ENCODE data around the gene ME2.
A peak's percentile ranks its signal among the peaks of the same experiment; 100 is the strongest.
"Not testable (repeated sequence)": the region's sequence is repeated elsewhere in the genome, so short reads cannot be mapped to it uniquely, and the experiment has no call there.

The ME2 gene

DNA sequence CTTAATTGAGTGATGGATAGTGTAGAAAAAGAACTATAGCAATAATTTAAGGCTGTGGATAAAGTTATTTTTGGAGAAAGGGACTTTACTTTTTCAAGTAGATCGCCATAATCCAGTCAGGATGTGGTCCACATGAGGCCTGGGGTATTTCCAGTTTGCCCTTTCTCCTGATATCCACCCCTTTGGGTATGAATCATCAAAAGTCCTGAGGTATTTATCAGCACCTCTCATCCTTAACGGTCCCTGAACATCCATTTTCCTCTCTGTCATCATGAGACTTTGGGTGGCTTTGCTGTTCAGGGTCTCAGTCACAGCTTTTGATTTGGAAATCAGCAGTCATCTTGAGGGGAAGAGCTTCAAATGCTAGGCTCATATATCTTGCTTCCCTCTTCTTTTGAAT lies 49.6 kb downstream of the ME2 start:
- no peak for DNase-seq

- no peak for DNase-seq
Measured at GRCh38 chr18:50933684-50934083, 54.8 kb downstream of the ME2 start.

DNA sequence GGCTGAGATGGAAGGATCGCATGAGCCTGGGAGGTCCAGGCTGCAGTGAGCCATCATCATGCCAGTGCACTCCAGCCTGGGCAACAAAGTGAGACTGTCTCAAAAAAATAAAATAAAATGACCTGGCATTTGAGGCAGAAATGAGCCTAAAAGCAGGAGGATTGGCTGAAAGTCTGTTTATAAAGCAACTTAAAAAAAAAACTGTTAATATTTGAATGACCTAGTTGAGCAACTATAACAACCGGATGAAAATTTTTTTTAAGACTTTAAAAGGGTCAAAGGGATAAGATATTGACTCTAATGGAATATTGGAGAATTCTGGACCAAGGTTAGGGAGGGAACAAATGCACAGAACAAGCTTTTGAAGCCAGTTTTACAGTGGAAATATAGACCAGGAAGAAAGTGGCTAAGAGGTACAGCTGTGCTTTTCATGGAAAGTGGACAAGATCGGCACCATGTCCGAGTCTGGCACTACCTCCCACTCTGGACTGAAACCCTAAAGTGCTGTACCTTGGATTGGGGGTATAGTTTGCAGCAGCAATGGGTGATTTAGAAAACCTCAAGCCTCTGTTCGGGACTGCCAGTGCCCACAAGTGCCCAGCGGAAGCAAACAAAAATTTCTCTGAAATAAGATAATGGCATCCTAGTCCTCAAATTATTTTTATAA lies 55.8 kb downstream of the ME2 start:
- DNase-seq = no peak

GRCh38 chr18:50935493-50936191 lies 56.7 kb downstream of the ME2 start:
- DNase-seq = no peak

DNA sequence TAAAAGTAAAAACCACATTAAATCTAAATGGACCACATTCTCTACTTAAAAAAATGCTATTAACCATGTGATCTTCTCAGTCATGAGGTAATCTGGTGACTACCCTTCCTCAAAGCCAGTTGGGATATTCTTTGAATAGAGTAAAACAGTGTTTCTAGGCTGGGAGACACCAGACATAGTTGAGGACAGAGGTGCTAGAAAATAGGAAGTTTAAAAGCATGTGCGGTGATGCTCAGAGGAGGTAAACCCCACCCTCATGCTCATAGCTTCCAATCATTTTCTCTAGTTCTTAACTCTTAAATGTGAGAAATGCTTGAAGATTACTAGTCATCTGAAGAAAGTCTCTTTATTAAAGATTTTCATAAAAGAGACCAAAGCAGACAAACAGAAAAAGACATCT lies 58.3 kb downstream of the ME2 start:
- DNase-seq = no peak

DNA sequence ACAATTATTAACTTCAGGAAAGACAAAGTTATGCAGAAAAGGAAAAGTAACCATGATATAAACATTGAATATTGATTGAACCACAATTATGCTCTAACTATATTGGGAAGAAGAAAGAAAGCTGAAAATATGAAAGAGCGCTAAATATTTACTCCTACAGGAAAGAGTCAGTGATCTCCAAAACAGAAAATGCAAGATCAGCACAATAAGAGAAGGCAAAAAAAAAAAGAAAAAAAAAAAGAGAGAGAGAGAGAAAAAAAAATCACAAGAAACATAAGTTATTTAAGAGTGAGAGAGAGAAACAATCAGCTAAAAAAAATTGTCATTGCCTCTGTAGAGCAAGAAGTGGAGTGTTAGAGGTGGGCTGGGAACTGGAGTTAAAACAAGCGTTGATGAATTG lies 60.0 kb downstream of the ME2 start:
- no peak for DNase-seq

DNA sequence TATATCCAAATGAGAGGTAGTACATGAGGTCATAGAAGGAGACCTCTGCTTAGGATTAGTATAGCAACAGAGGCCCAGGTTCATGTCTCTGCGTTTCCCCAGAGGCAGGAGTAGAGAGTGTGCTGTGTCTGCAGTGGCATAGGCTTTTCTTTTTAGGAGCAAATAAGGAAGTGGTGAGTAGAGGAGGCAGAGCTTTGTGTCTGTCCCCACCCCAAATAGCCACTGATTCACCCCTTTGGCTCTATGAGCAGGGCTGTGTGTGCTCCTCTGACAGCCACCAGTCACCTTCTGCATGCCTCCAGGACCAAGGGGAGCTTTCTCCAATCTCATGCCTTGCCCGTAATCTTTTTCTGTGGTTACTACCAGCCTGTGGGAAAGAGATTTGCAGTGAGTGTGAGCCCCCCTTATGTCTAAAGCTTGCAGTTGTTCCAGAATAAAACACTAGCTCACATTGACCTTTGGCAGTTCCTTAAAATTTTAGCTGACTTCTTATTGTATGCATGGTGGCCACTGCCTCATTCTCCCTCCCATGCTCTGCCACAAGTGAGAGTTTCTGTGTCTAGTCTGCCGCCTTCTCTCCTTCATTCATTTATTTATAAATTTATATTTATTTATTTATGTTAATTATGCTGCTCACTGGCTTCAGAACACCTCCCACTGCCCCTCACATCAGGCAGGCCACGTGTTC lies 65.5 kb downstream of the ME2 start:
- DNase-seq = no peak

DNA sequence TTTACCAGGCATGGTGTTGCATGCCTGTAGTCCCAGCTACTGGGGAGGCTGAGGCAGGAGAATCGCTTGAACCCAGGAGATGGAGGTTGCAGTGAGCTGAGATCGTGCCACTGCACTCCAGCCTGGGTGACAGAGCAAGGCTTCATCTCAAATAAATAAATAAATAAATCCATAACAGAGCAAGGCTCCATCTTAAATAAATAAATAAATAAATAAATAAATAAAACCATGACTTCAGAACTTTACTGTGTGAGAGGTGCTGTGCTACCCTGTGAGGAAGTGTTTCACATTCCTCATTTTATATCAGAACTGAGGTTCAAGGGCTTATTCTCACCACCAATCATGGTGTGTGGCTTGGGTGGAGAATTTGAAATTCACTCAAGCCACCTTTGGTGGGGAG lies 67.0 kb downstream of the ME2 start:
- not testable (repeated sequence) for DNase-seq

GRCh38 chr18:50947899-50948298 lies 69.0 kb downstream of the ME2 start:
- no peak for DNase-seq

DNA sequence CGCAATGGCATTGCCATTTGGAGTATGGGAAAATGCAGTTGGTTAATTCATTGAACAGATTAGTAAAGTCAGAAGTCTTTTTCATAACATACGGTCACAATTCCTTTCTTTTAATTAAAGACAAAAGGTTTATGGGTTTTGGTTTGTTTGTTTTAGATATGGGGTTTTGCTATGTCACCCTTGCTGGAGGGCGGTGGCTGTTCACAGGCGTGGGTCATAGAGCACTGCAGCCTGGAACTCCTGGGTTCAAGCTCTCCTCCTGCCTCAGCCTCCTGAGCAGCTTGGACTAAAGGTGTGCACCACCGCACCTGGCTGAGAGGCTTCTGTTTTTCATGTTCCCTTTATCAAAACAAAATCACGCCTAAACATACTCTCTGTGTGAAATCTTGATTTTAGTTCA lies 70.3 kb downstream of the ME2 start:
- no peak for DNase-seq

- no peak for DNase-seq
Measured at GRCh38 chr18:50950626-50951025, 71.7 kb downstream of the ME2 start.

DNA sequence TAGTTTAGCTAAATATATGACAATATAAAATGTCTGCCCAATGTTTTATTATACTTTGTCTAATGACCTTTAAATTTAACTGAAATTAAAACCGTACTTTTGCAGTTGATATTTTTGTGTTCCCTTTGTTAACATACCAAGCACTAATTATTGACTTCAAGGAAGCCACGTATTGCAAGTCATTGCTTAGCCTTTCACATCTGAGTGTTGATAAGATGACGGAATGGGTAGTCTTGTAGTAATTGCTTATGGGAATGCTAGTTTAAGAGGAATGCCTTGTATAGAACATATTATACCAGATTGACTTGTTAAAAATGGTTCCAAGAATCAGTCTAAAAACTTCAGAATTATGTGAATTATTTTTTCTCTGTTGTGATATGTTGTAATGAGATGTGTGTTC lies 74.9 kb downstream of the ME2 start:
- no peak for DNase-seq

DNA sequence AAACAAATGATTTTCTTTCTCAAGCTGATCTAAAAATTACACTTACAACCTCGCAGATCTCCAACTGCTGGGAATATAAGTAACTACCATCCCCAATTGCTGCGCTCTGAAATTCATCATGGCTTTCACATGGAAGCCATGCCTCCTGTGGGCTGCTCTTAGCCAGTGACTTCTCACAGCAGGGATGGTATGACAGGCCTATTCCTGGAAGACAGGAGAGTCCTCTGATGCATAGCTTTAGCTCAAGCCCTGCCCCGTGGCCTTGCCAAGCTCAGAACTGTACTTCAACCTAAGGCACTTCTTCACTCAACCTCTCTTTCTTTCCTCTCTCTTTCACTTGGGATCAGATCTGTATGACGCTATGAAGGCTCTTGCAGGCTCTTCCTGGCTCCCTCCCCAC lies 76.3 kb downstream of the ME2 start:
- DNase-seq = no peak

GRCh38 chr18:50956116-50956515 lies 77.2 kb downstream of the ME2 start:
- DNase-seq = no peak

DNA sequence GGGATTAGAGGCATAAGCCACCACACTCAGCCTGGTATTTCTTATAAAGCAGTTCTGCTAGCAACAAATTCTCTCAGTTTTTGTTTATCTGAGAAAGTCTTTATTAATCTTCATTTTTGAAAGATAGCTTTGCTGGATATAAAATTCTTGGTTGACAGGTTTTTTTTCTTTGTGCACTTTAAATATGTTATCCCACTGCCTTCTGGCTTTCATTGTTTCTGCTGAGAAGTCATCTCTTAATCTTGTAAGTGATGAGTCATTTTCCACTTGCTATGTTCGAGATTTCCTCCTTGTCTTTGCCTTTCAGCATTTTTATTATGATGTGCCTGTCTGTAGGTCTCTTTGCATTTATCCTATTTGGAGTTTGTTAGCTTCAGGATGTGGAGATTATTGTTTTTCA lies 83.1 kb downstream of the ME2 start:
- no peak for DNase-seq

- DNase-seq = peak; percentile 84
Measured at GRCh38 chr18:50967714-50968661, 89.1 kb downstream of the ME2 start, which contains the start of gene ELAC1. ELAC1 (plus strand) TSS chr18:50968040; CDS start chr18:50974405, 6,365 bp downstream.

DNA sequence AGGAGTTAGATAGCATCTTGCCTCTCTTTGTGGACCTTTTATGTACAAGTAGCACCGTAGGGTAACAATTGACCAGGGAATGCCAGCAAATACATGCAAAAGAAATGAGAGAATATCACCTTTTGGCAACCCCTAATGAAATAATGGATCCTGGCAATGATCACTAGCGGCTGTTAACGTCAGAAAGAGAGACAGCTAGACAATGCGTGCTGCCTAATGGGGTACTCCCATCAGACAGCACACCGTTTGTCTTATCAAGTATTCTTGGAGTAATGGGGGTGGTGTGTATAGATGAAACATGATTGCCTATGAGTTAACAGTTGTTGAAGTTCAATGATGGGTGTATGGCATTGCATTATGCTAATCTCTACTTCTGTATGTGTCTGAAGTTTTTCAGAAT lies 90.5 kb downstream of the ME2 start:
- DNase-seq = no peak

DNA sequence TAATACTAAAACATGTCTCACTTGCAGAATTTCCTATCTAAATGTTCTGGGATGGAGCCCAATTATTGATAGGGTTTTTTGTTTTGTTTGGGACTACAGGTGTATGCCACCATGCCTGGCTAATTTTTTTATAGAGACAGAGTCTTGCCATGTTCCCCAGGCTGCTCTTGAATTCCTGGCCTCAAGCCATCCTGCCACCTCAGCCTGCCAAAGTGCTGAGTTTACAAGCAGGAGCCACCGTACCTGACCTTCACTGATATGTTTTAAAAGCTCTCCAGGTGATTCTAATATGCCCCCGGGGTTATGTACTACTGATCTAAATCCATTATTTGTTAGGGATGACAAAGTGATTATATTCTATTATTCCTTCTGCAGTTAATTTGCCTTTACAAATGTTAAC lies 91.1 kb downstream of the ME2 start:
- peak; percentile 12 for DNase-seq

DNA sequence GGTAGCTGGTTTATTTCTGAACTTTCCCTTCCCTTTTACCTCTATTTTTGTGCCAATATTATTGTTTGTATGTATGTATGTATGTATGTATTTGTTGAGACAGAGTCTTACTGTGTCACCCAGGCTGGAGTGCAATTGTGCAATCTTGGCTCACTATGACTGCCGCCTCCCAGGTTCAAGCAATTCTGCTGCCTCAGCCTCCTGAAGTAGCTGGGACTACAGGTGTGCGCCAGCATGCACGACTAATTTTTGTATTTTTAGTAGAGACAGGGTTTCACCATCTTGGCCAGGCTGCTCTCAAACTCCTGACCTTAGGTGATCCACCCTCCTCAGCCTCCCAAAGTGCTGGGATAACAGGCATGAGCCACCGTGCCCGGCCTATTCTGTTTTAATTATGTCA lies 93.5 kb downstream of the ME2 start:
- not testable (repeated sequence) for DNase-seq

- DNase-seq = no peak
Measured at GRCh38 chr18:50973367-50974126, 94.6 kb downstream of the ME2 start.

- no peak for DNase-seq
Measured at GRCh38 chr18:50977037-50977760, 98.3 kb downstream of the ME2 start.

- DNase-seq = no peak
Measured at GRCh38 chr18:50981381-50981780, 102.5 kb downstream of the ME2 start.
